Mammary epithelial cell (primary cell): ENCODE measurements around the gene LSM8.

Experiments
- CTCF ChIP-seq, 2 donors: IDR thresholded peaks in 1 of 2; conservative IDR thresholded peaks in 1 of 2; 2 replicates each; pipeline ENCODE4 v1.5.1; 2011 to 2012; ENCODE audit warnings: inconsistent platforms in 2 of 2, low read length in 2 of 2, mild to moderate bottlenecking in 2 of 2, control low read depth in 1 of 2, low read depth in 1 of 2; ENCODE audit not compliant: insufficient read depth in 1 of 2; ENCODE audit errors: extremely low read depth in 1 of 2
- EZH2 ChIP-seq: IDR thresholded peaks from 2 replicates; pipeline ENCODE4 v1.6.1; 2012; ENCODE audit warnings: low read length, inconsistent platforms, borderline replicate concordance

GRCh38 chr7:118224521-118224920 is 40.6 kb downstream of the LSM8 start, which contains the start of gene ANKRD7:
- TF ChIP-seq CTCF (conservative IDR thresholded peaks at IDR 0.05 in 1 of 2, IDR thresholded peaks at IDR 0.05 in 1 of 2; ENCODE audit: extremely low read depth in 1 of 2, insufficient read depth in 1 of 2, low read depth in 1 of 2, low read length in 2 of 2), result no peak
- TF ChIP-seq EZH2, result no peak
